ACC112 (cell line): ENCODE measurements around the gene SETD2.

ENCODE experiments used
- H2AFZ ChIP-seq: fragments of 200-600 bp; sonication (generic); one replicate; pipeline ENCODE4 v1.6.0; 2017; ENCODE audit warnings: antibody characterized with exemption, low read length; ENCODE audit not compliant: unreplicated experiment
- H3K27ac ChIP-seq: fragments of 200-600 bp; sonication (generic); 2 replicates; pipeline ENCODE4 v1.5.1; 2014; ENCODE audit warnings: low read depth, mild to moderate bottlenecking, antibody characterized with exemption, low read length, moderate library complexity
- H3K27me3 ChIP-seq: fragments of 200-600 bp; sonication (generic); 2 replicates; pipeline ENCODE4 v1.6.1; 2014; ENCODE audit warnings: mild to moderate bottlenecking, antibody characterized with exemption, low read length, moderate library complexity, mixed read lengths; ENCODE audit not compliant: insufficient read depth
- H3K36me3 ChIP-seq: fragments of 200-600 bp; sonication (generic); 2 replicates; pipeline ENCODE4 v1.6.1; 2016; ENCODE audit warnings: mild to moderate bottlenecking, antibody characterized with exemption, low read length, moderate library complexity, mixed read lengths; ENCODE audit not compliant: insufficient read depth
- H3K4me1 ChIP-seq: fragments of 200-600 bp; sonication (generic); one replicate; pipeline ENCODE4 v1.6.1; 2016; ENCODE audit warnings: low read length, mixed read lengths; ENCODE audit not compliant: insufficient read depth, unreplicated experiment, control insufficient read depth
- H3K4me3 ChIP-seq: fragments of 200-600 bp; sonication (generic); 2 replicates; pipeline ENCODE4 v1.5.1; 2014; ENCODE audit warnings: mild to moderate bottlenecking, low read depth, low read length
- H3K79me2 ChIP-seq: fragments of 200-600 bp; sonication (generic); one replicate; pipeline ENCODE4 v1.6.0; 2016; ENCODE audit warnings: low read length; ENCODE audit not compliant: control insufficient read depth, unreplicated experiment, insufficient read depth

The SETD2 gene

GRCh38 chr3:46998852-46999515 lies 164.9 kb downstream of the SETD2 start:
- Histone ChIP-seq H3K36me3 (no peaks in the 10 kb centered on the region), H3K4me3 (no peak overlapping the region), H3K4me1 (peaks cover 10% of the 10 kb centered on the region), H2AFZ (no peak overlapping the region), H3K27ac (no peak overlapping the region), H3K27me3 (no peaks in the 10 kb centered on the region), H3K79me2 (no peaks in the 10 kb centered on the region)

- Histone ChIP-seq H3K4me1 (peaks cover 10% of the 10 kb centered on the region), H3K4me3 (no peak overlapping the region), H3K27me3 (no peaks in the 10 kb centered on the region), H3K79me2 (no peaks in the 10 kb centered on the region), H2AFZ (no peak overlapping the region), H3K36me3 (no peaks in the 10 kb centered on the region), H3K27ac (no peak overlapping the region)
Measured at GRCh38 chr3:46998121-46998851, 165.6 kb downstream of the SETD2 start.

- H3K4me1 ChIP-seq, result peaks cover 10% of the 10 kb centered on the region
- H3K79me2 ChIP-seq, result no peaks in the 10 kb centered on the region
- H3K27ac ChIP-seq, result no peak overlapping the region
- H2AFZ ChIP-seq, result no peak overlapping the region
- no peaks in the 10 kb centered on the region for H3K36me3 ChIP-seq
- H3K4me3 ChIP-seq, result no peak overlapping the region
- H3K27me3 ChIP-seq, result no peaks in the 10 kb centered on the region
Measured at GRCh38 chr3:46997453-46998091, 166.3 kb downstream of the SETD2 start.

- Histone ChIP-seq H3K27me3 (no peaks in the 10 kb centered on the region), H3K27ac (no peak overlapping the region), H3K36me3 (no peaks in the 10 kb centered on the region)
Measured at GRCh38 chr3:46996689-46997452, 167.0 kb downstream of the SETD2 start.

GRCh38 chr3:46995901-46996562 lies 167.9 kb downstream of the SETD2 start:
- no peaks in the 10 kb centered on the region for H3K36me3 ChIP-seq
- no peak overlapping the region for H2AFZ ChIP-seq
- H3K79me2 ChIP-seq, result no peaks in the 10 kb centered on the region
- H3K4me1 ChIP-seq, result peaks cover 10% of the 10 kb centered on the region
- H3K27ac ChIP-seq, result no peak overlapping the region
- no peaks in the 10 kb centered on the region for H3K27me3 ChIP-seq
- H3K4me3 ChIP-seq, result no peak overlapping the region

More at GRCh38 chr3:46996689-46997452, 167.0 kb downstream of the SETD2 start:
- Histone ChIP-seq H3K4me1 (peaks cover 10% of the 10 kb centered on the region), H3K79me2 (no peaks in the 10 kb centered on the region), H3K4me3 (no peak overlapping the region), H2AFZ (no peak overlapping the region)

GRCh38 chr3:46994801-46995731 lies 168.8 kb downstream of the SETD2 start:
- Histone ChIP-seq H3K27ac (no peak overlapping the region), H3K36me3 (no peaks in the 10 kb centered on the region), H3K4me1 (peaks cover 2% of the 10 kb centered on the region), H3K4me3 (no peak overlapping the region), H2AFZ (no peak overlapping the region), H3K79me2 (no peaks in the 10 kb centered on the region), H3K27me3 (no peaks in the 10 kb centered on the region)

DNA sequence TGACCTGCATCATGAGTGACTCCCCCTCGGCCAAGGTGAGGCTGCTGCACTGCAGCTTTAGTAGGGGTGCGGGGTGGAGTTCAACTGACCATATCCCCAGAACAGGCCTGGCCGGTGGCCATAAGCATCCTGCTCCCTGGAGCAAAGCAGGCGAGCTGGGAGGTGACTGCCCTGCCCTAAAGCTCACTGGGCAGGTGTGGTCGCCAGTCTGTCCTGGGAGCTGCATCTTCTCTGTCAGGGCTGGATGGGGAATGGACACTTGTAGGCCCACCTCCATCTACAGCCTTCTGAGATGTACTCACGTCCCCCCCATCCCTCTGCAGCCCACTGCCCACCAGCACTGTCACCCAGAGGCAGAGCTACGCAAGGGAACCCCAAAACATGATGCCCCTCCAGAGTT lies 169.9 kb downstream of the SETD2 start:
- no peak overlapping the region for H3K27ac ChIP-seq
- no peak overlapping the region for H2AFZ ChIP-seq
- no peaks in the 10 kb centered on the region for H3K36me3 ChIP-seq
- H3K4me1 ChIP-seq, result no peaks in the 10 kb centered on the region
- no peaks in the 10 kb centered on the region for H3K27me3 ChIP-seq
- H3K79me2 ChIP-seq, result no peaks in the 10 kb centered on the region
- no peak overlapping the region for H3K4me3 ChIP-seq

DNA sequence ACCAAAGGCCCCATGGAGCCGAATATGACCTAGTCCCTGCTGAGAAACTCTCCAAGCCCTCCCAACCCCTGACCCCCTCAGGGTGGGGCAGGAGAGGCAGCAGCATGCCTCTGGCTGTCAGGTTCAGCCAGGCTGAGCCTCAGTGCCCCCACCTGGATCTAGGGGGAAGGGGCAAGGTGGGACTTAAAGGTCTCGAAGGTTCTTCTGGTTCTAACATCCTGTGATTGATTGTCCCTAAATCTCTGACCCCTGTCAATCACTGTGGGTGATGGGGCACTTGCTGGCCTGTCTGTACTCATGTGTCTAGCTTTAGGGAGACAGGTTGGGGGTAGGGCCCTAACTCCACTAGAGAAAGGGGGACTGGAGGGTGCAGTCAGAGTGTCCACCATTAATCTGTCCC lies 170.6 kb downstream of the SETD2 start:
- Histone ChIP-seq H3K27ac (no peak overlapping the region), H3K36me3 (no peaks in the 10 kb centered on the region), H3K4me1 (no peaks in the 10 kb centered on the region), H3K27me3 (no peaks in the 10 kb centered on the region), H3K79me2 (no peaks in the 10 kb centered on the region), H2AFZ (no peak overlapping the region), H3K4me3 (no peak overlapping the region)

DNA sequence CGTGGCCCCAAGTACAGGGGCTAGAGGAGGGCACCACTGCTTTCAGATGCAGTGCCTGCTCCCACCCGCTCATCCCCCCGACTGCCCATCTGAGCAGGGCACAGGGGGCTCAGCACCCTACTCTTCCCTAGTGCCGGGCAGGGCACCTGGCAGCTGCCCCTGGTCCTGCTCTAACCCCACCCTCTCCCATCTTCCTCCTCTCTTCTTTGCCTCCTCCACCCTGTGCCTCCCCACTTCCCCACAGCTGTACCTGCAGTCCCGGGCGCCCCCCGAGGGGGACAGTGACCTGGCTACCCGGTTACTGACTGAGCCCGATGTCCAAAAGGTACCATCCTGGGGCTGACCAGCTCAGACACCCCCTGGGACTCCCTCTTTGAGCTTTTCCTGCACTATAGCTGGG lies 171.7 kb downstream of the SETD2 start:
- Histone ChIP-seq H3K36me3 (no peaks in the 10 kb centered on the region), H3K27ac (no peak overlapping the region), H3K4me3 (no peak overlapping the region), H3K79me2 (no peaks in the 10 kb centered on the region), H3K4me1 (no peaks in the 10 kb centered on the region), H3K27me3 (no peaks in the 10 kb centered on the region), H2AFZ (no peak overlapping the region)
